GM18498 (cell line): ENCODE measurements around the gene MYO15B.

Experiments used
- ATAC-seq: cut with Tn5 transposase; IDR thresholded peaks from one replicate; pipeline ENCODE4 v1.9.1; 2021; ENCODE audit warnings: mild to moderate bottlenecking, moderate library complexity; ENCODE audit not compliant: unreplicated experiment

Gene MYO15B

DNA sequence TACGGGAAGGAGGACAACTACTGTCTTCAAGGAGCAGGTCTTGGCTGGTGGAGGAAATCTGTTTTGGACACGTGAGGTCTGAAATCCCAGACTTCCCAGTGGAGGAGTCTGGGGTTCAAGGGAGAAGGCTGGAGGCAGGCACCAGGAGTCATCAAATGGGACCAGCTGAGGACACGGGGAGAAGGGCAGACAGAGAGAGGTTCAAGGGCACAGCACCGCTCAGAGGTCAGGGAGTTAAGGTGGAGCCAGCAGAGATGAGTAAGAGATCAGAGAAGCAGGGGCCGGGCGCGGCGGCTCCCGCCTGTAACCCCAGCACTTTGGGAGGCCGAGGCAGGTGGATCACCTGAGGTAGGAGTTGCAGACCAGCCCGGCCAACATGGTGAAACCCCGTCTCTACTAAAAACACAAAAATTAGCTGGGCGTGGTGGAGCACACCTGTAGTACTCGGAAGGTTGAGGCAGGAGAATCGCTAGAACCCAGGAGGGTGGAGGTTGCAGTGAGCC, 35.2 kb downstream of the MYO15B start:
- ATAC-seq = no peak

DNA sequence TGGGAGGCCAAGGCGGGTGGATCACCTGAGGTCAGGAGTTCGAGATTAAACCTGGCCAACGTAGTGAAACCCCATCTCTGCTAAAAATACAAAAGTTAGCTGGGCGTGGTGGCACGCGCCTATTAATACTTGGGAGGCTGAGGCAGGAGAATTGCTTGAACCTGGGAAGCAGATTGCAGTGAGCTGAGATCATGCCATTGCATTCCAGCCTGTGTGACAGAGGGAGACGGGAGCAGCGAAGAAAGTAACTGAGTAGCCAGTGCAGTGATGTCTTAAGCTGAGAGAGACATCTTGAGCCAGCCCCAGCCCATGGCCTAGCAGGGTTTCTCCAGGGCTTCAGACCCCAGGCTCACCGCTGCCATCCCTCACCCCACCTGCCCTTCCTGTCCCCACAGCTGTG, 35.8 kb downstream of the MYO15B start:
- ATAC-seq = no peak

DNA sequence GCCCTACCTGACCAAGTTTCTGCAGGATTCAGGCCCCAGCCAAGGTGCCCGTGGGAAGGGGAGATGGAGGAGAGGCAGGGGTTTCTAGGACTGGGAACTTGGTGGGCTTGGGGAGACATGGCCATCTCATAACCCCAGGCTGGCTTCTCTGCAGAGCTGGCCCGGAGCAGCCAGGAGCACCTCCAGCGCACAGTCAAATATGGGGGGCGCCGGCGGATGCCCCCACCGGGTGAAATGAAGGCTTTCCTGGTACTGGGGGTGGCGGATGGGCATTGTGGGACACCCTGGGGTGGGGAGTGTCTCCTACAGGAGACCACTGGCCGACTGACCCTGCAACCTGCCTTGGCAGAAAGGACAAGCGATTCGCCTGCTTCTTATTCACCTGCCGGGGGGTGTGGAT, 36.4 kb downstream of the MYO15B start:
- ATAC-seq = no peak

DNA sequence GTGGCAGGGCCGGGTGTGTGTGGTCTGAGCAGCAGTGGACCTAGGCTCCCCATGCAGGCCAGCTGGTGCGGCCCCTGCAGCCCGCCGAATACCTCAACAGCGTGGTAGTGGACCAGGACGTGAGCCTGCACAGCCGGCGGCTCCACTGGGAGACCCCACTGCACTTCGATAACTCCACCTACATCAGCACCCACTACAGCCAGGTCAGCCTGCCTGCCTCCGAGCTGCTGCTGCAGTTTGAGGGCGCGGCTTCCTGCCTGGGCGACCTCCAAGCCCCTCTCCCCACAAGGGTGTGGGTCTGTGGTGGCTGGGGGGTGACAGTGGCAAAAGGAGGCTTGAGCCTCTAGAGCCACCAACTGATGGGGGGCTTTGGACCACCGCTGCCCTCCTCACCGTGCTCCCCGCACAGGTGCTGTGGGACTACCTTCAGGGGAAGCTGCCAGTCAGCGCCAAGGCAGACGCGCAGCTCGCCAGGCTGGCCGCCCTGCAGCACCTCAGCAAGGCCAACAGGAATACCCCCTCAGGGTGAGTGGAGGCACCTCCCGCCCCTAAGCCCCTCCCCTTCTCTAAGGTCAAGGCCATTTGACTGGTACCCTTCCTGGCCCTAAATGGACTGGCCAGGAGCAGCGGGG, 37.2 kb downstream of the MYO15B start:
- no peak for ATAC-seq

DNA sequence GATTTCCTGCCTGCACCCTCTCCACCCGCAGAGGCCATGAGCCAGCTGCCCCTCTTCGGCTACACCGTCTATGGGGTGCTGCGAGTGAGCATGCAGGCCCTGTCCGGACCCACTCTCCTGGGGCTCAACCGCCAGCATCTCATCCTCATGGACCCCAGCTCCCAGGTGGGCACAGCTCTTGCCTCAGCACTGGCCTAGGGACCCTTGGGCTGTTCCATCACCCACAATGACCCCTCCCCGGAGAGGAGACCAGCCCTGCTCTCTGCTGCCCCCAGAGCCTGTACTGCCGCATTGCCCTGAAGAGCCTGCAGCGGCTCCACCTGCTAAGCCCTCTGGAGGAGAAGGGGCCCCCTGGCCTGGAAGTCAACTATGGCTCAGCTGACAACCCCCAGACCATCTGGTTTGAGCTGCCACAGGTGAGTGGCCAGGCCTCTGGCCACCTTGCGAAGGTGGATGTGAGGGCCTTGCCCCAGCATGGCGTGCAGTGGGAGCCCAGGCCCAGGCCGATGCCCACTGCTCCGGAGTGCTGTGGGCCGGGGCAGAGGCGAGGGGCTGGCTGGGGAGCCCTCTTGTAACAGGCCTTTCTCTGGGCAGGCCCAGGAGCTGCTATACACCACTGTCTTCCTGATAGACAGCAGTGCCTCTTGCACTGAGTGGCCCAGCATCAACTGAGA, 38.4 kb downstream of the MYO15B start:
- ATAC-seq = no peak

DNA sequence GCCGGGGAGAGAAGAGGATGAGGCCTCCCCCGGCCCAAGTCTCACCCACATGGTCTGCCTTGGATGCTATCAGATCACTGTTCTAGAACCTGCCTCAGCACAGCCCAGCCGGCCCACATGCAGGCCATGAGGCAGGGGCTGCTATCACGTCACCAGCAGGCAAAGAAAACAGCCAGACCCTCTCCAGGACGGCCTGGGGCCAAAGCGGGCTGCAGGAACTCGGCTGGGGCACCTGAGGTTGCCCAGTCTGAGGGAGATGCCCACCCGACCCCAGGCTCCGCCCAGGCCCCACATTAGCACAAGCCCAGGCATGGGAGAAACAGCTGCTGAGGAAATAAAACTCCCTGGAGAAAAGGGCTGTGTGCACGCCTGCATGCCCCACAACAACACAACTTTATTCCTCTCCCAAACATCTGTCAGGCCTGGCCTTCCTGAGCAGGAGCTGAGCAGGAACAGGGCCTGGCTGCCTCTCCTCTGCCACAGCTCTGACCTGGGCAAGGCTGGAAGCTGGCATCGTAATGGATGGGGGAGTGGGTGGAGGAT, 39.0 kb downstream of the MYO15B start:
- ATAC-seq = no peak

DNA sequence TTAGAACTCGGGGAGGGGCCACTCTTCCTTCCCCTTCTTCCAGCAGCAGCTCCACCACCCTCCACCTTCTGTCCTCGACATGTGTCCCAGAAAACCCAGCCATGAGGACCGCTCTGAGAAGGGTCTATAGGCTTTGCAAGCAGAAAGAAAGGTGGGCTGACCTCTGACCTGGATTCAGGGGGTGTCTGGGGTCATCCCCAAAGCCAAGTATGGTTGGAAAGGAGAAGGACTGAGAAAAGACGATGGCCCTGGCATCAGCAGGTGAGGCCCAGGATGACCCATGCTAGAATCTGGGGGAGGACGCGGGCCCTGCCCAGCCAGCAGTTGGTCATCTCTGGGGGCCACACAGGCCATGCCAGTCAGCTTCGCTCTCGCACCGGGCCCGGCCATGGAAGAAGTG, 39.5 kb downstream of the MYO15B start:
- no peak for ATAC-seq

DNA sequence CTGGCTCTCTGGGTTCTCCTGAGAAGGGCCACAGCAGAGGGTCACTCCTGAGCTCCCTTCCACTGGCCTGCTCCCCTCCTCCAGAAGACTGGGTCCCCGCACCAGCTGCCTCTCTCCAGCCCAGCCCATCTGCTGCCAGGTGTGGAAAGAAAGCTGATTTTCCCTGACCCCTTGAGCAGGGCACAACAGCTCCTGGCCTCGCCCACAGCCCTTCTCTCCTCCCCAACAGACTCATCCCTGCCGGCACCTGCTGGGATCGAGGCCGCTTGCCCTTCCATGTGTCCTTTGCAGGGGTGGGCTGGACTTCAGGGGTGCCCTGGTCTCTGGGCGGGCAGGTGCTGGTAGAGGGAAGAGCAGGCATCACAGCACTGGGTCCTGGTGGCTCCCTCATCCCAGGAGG, 40.8 kb downstream of the MYO15B start:
- ATAC-seq = no peak

DNA sequence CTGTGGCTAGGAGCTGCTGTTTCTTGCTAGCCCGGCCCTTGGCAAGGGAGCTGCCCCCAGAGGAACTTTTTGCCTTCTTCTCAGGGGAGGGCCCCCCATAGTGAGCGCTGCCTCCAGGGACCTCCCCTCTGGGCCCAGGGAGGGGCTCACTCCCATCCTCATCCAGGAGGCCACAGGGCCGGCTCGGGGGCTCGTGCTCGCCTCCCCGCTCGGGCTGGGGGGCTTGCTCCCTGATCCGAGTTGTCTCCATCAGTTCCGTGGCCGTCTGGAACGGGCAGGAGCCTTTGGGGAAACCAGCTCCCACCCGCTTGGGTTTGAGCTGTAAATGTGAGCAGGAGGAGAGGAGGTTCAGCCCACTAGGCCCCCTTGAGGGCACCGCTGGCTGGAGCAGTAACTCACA, 41.6 kb downstream of the MYO15B start:
- no peak for ATAC-seq

DNA sequence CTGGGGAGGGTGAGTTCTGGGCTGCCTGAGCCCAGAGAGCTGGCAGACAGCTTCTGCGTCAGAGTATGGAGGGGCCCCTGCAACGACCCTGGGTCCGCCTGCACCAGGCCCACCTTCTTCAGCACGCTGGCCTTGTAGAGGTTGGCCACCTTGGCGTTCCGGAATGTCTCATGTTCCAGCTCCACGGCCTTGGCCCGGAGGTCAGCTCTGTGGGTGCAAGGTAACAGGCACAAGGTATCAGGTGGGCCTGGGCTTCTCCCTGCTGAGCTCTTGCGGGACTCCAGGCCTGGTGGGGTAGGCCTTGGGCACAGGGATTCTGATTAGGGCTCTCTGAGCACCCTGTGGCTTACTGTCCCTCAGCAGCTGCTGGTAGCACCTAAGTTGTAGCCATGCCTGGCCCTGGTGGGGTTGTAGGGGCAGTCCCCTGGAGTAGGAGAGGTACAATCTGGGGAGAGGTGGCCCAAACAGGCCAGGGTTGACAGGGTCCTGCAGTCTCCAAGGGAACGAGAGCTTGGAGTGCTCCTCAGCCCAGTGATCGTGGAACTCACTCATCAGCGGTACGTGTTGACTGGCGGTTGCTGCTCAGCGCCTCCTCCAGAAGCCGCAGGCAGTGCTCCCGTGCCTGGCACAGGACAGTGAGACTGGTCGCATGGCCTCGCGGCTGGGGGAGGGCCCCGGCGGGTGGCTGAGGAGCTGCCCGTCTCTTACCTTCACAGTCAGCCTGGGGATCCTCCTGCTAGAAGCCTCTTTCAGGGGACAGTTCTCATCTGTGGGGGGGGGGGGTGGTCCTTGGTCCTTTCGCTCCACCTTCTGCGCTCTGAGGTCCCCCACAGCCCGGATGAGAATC, 42.7 kb downstream of the MYO15B start:
- no peak for ATAC-seq

DNA sequence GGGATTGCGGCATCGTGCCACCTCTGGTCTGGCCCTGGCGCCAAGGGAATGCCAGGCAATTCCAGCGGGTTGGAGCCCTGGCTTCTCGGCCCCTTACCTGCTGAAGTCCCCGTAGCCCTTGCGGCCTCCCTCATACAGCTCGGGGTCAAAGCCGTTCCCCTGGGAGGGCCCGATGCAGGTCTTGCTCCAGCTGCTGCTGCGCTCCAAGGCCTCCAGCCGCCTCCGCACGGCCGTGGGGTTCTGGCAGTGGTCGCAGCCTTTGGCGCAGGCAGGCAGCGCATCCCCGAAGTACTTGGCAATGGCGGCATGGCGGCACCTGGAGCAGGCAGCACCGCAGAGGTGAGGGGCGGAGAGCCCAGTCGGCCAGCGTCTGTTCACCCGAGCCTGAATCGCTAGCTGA, 43.8 kb downstream of the MYO15B start:
- no peak for ATAC-seq

DNA sequence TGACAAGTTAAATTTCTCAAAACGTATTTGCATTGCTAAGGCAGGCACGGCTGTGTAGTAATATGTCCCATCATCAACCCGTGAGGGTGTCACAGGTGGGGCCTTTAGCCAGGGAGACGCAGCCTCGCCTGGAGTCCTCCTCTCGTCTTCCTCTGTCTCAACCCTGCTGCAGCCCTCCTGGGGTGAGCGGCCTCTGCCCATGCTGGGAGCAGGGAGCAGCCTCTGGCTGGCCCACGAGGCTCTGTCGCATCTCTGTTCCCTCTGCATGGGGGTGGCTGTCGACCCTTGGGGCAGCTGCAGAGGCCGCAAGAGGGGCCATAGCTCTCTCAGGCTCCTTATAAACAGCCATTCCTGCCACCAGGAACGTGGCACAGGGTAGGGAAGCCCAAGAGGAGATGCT, 44.8 kb downstream of the MYO15B start:
- ATAC-seq = no peak

DNA sequence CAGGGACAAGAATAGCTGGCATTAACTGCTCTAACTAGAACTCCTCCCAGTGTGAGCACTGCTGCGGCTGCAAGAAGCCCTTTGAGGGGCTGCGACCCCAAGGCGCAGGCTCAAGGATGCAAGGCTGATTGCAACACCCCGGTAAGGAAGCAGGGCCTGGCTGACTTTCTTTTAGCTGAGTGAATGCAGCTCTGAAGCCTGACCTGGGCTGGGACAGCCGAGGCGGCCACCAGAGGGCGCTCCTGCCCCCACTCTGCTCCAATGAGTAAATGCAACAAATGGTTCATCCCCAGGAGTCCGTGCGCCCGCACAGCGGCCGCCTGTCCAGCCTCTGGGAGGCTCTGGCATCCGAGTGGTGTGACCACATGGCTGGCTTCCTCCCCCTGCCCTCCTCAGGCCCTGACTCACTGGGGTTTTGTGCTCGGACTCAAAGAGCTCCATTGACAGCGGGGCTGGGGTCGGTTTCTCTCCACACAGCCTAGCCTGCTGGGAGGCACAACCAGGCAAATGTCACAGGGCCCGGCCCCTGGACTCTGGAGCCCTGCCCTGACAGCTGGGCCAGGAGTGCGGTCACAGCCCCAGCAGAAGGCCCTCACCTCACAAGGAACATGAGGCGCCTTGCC, 45.4 kb downstream of the MYO15B start, which contains the start of gene SMIM5:
SMIM5 (plus strand) TSS at position 572 of the 623 bp plus-strand sequence. CDS start 6,768 bp downstream, outside the sequence.
- no peak for ATAC-seq

DNA sequence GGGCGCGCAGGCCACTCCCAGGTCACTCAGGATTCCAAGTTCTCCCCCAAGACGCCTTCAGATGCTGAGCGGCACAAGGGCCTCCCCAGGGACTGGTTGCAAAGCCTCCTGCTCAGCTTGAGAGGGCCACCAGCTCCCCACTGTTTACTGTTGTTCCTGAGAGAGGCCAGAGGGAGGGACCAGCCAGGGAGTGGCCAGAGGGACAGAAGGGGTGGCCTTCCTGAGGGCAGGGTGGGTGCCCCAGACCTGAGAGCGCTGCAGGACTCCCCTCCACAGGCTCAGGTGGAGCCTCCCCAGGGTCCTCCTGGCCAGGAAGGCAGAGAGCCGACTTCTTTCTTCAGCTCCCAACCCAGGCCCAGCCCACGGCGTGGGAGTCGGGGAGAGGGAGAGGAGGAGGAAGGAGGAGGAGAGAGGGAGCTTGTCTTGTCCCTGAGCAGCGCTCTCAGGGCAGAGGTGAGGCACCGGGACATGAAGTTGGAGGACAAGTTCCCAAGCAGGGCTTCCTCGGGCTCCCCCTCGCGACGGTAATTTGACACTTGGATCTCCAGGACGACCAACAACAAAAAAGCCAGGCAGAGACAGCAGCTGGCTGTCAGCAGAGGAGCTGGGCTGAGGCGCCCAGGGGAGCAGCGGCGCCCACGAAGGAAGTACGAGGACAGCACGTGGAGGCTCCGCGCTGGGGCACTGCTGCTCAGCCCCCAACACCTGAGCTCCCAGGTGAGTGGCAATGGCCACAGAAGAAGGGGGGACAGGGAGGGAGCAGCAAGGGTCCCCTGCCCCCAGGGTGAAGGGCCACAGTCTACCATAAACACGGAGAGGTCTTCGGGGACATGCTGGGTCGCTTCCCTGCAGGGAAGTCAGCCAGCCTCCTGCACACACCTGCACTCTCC, 46.1 kb downstream of the MYO15B start:
- ATAC-seq = no peak

DNA sequence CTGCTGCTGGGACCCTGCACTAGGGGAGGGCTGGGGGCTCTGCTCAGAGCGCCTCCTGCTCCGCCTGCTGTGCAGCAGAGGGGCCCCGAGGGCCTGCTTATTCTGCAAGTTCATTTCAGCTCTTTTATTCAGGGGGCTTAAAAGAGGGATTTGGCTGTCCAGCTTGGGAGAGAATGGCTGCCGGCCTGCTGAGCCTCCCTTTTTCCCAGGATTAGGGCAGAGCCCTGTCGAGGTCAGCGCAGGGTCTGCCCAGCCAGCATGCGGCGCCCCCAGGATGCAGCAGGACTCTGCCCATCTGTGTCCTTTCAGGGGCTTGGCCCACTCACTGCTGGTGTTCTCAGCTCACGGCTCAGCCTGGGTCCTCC, 46.8 kb downstream of the MYO15B start:
- ATAC-seq = no peak

DNA sequence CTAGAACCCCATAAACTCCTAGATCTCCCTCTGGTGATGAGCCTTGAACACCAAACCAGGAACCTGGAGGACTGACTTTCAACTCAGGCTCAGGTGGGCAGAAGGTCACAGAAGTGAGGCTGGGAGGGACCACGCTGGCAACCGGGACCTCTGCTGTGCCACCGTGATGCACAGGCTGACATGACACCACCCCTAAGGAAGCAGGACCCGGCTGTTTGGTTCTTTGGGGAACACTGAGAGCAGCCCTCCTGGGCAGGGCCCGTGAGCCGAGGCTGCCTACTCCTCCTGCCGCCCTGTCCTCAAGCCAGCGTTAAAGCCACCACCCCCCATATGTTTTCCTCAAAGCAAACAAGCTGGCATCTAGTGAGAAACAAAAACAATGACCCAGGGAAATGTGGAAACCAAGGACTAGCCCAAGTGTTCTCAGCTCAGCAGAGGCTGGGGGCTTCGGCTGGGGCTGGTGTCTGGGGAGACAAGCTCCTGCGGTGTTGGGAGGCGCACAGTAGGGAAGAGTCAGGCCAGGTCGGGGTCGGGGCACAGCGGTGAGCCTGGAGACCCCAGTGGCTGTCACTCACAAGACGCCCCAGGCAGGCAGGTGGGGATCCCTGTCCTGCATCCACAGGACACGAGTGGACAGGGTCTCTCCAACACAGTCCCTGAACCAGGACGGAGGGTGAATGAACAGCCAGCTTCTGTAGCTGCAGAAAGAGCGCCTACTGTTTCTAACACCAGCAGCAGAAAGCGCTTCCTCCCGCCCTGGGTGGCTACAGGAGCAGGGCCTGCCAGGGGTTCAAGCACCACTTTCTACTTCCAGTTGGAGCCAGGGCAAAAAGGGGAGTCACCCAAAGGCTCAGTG, 47.4 kb downstream of the MYO15B start:
- ATAC-seq = no peak

DNA sequence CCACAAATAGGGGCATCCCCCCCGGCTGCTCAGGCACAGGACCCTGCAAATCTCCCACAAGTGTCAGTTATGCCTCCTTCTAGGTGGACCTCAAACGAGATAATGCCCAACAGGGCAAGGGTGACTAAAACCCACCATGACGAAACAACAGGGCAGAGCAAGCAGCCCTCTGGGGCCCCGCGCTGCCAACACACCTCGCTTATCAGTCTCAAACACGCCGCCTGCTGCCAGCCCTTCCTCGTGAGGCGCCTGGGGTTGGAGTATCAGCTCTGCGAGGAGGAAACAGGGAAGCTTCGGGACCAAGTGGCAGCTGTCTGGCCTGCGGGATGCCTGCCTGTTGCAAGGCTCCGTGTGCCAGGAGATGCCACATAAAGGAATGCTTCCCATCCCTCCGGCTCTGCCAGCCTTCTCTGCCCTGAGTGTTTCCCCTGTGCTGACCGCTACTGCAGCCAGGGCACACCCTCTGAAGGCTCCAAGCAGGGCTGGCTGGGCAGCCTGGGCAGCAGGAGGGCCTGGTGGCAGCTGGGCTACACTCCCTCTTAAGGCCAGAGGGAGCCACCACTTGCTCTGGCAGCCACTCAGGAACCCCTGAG, 48.1 kb downstream of the MYO15B start:
- no peak for ATAC-seq

DNA sequence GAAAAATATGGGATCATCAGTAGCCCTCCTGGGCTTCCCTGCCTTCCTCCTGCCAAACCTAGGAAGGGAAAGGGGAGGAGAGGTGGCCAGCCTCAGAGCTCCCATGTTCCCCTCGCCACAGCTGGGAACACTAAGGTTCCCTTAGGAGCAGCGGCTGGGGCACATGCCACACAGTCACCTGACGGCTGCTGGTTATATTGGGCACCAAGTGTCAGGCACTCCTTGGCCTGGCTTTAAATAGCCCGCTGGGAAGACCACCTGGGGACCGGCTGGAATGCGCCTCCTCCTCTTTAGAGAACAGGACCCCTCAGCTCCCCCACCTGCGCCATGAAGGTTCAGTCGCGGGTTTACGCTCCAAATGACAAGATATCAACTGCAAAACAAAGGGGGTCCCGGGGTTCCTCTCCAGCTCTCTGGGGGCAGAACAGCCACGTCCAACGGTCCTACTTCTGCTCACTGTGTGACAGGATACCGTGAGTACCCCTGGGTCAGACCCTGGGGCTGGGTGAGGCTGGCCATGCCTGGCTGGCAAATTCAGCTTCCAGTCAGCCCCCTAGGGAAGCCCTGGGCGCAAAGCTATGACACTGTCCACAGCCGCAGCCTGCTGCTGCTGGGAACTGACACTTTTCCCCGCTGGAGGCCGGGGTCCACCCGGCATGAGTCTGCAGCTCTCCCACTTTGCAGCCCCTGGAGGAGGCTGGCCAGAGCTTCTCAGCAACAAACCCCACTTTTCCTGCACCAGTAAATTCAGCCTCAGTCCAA, 49.0 kb downstream of the MYO15B start:
- no peak for ATAC-seq
